Chondrocyte (in vitro differentiated cells): ENCODE results near the gene SLC24A2. TPM values are rescaled to one million over a fixed set of nuclear protein-coding genes. Genes with fewer than 3 reads are reported as not detected.

ENCODE experiments used
- DNase-seq: peaks from one replicate; pipeline ENCODE4 v3.0.0; 2021; ENCODE audit warnings: mixed read lengths, low spot score
- H3K27ac Mint-ChIP-seq: one replicate; pipeline ENCODE4 v1.8.0; 2021; ENCODE audit warnings: mild to moderate bottlenecking, moderate library complexity, mixed read lengths; ENCODE audit not compliant: unreplicated experiment
- H3K27me3 Mint-ChIP-seq: 2 replicates; pipeline ENCODE4 v1.8.0; 2021; ENCODE audit warnings: low read depth, mixed read lengths
- H3K36me3 Mint-ChIP-seq: 2 replicates; pipeline ENCODE4 v1.8.0; 2021; ENCODE audit warnings: low read depth, mixed read lengths
- H3K4me1 Mint-ChIP-seq: 2 replicates; pipeline ENCODE4 v1.8.0; 2021; ENCODE audit warnings: low read depth, mild to moderate bottlenecking, mixed read lengths
- H3K4me3 Mint-ChIP-seq: one replicate; pipeline ENCODE4 v1.8.0; 2021; ENCODE audit warnings: mild to moderate bottlenecking, moderate library complexity, mixed read lengths; ENCODE audit not compliant: unreplicated experiment
- H3K9me3 Mint-ChIP-seq: 2 replicates; pipeline ENCODE4 v1.8.0; 2021; ENCODE audit warnings: low read depth, mixed read lengths
- CTCF ChIP-seq: fragments of 200-600 bp; sonication (generic); IDR thresholded peaks from 2 replicates; pipeline ENCODE4 v1.5.0; 2021; ENCODE audit warnings: antibody characterized with exemption, mild to moderate bottlenecking, moderate library complexity
- total RNA-seq: library from RNA; stranded (reverse); gene quantifications from 3 replicates; pipeline ENCODE4 v1.2.1, GENCODE V29; 2021

Gene SLC24A2
- total RNA-seq, 1 donor from 2014 or later = not detected

- peaks cover 21% of the 10 kb centered on the region for H3K9me3 Mint-ChIP-seq
- no peak overlapping the region for H3K27ac Mint-ChIP-seq
Observed at GRCh38 chr9:19768798-19769197, 20.0 kb downstream of the SLC24A2 start.

GRCh38 chr9:19759066-19759465 is 29.8 kb downstream of the SLC24A2 start:
- no peak overlapping the region for H3K4me3 Mint-ChIP-seq
- H3K27ac Mint-ChIP-seq = no peak overlapping the region
- H3K4me1 Mint-ChIP-seq = no peaks in the 10 kb centered on the region
- no peaks in the 10 kb centered on the region for H3K36me3 Mint-ChIP-seq
- H3K9me3 Mint-ChIP-seq = peaks cover 9% of the 10 kb centered on the region
- DNase-seq = no peak
- no peak for TF ChIP-seq CTCF
- H3K27me3 Mint-ChIP-seq = no peaks in the 10 kb centered on the region

More at GRCh38 chr9:19768798-19769197, 20.0 kb downstream of the SLC24A2 start:
- Mint-ChIP-seq H3K27me3 (peaks cover 4% of the 10 kb centered on the region), H3K4me1 (no peaks in the 10 kb centered on the region), H3K36me3 (no peaks in the 10 kb centered on the region), H3K4me3 (no peak overlapping the region)
- DNase-seq = no peak
- TF ChIP-seq CTCF = no peak

- no peak overlapping the region for H3K27ac Mint-ChIP-seq
- H3K9me3 Mint-ChIP-seq = peaks cover under 1% of the 10 kb centered on the region
- DNase-seq = no peak
- peaks cover 2% of the 10 kb centered on the region for H3K27me3 Mint-ChIP-seq
- no peaks in the 10 kb centered on the region for H3K36me3 Mint-ChIP-seq
- no peak for TF ChIP-seq CTCF
- no peaks in the 10 kb centered on the region for H3K4me1 Mint-ChIP-seq
- H3K4me3 Mint-ChIP-seq = no peak overlapping the region
Observed at GRCh38 chr9:19757745-19758144, 31.1 kb downstream of the SLC24A2 start.

- DNase-seq = no peak
Observed at GRCh38 chr9:19754921-19755320, 33.9 kb downstream of the SLC24A2 start.

GRCh38 chr9:19748278-19749126 is 40.3 kb downstream of the SLC24A2 start:
- Mint-ChIP-seq H3K27ac (no peak overlapping the region), H3K4me1 (no peaks in the 10 kb centered on the region), H3K4me3 (no peak overlapping the region), H3K36me3 (no peaks in the 10 kb centered on the region), H3K27me3 (peaks cover 7% of the 10 kb centered on the region), H3K9me3 (no peaks in the 10 kb centered on the region)
- DNase-seq = no peak
- TF ChIP-seq CTCF = no peak

More at GRCh38 chr9:19754921-19755320, 33.9 kb downstream of the SLC24A2 start:
- TF ChIP-seq CTCF = no peak
- no peaks in the 10 kb centered on the region for H3K9me3 Mint-ChIP-seq
- no peak overlapping the region for H3K4me3 Mint-ChIP-seq
- peaks cover 2% of the 10 kb centered on the region for H3K27me3 Mint-ChIP-seq
- no peaks in the 10 kb centered on the region for H3K4me1 Mint-ChIP-seq
- no peaks in the 10 kb centered on the region for H3K36me3 Mint-ChIP-seq
- H3K27ac Mint-ChIP-seq = no peak overlapping the region
